ENCODE results near the gene SCYGR2.

SCYGR2 gene

GRCh38 chr2:227612546-227613271, 14.0 kb downstream of the SCYGR2 start:
- no peak for DNase-seq (ENCODE audit: insufficient read length, low spot score)
- no peak for FAIRE-seq

- FAIRE-seq, result no peak
- no peak for DNase-seq (ENCODE audit: insufficient read length, low spot score)
Measured at GRCh38 chr2:227613272-227613660, 14.6 kb downstream of the SCYGR2 start.

- no peak for FAIRE-seq
- DNase-seq (ENCODE audit: insufficient read length, low spot score), result no peak
Measured at GRCh38 chr2:227614246-227614645, 15.6 kb downstream of the SCYGR2 start.

- no peak for FAIRE-seq
- DNase-seq (ENCODE audit: insufficient read length, low spot score), result no peak
Measured at GRCh38 chr2:227614740-227615139, 16.0 kb downstream of the SCYGR2 start, which contains the start of gene SCYGR3. SCYGR3 (minus strand) TSS chr2:227614840; CDS start chr2:227614840, 0 bp downstream.

- no peak for DNase-seq (ENCODE audit: insufficient read length, low spot score)
- no peak for FAIRE-seq
Measured at GRCh38 chr2:227615181-227615580, 16.5 kb downstream of the SCYGR2 start.

GRCh38 chr2:227615906-227616305, 17.2 kb downstream of the SCYGR2 start:
- DNase-seq (ENCODE audit: insufficient read length, low spot score), result no peak
- FAIRE-seq, result no peak

- DNase-seq (ENCODE audit: insufficient read length, low spot score) (no peak), FAIRE-seq (no peak)
Measured at GRCh38 chr2:227616631-227617030, 17.9 kb downstream of the SCYGR2 start.

- FAIRE-seq, result no peak
Measured at GRCh38 chr2:227617316-227618230, 18.9 kb downstream of the SCYGR2 start, which contains the start of gene SCYGR4. SCYGR4 (plus strand) TSS chr2:227617498; CDS start chr2:227617498, 0 bp downstream.

GRCh38 chr2:227623226-227623625, 24.5 kb downstream of the SCYGR2 start:
- FAIRE-seq, result no peak

More at GRCh38 chr2:227617316-227618230, 18.9 kb downstream of the SCYGR2 start, which contains the start of gene SCYGR4:
- DNase-seq (ENCODE audit: insufficient read length, low spot score), result no peak

GRCh38 chr2:227625420-227625819, 26.7 kb downstream of the SCYGR2 start:
- FAIRE-seq, result no peak
- no peak for DNase-seq (ENCODE audit: insufficient read length, low spot score)

More at GRCh38 chr2:227623226-227623625, 24.5 kb downstream of the SCYGR2 start:
- DNase-seq (ENCODE audit: insufficient read length, low spot score), result no peak

- DNase-seq (ENCODE audit: insufficient read length, low spot score) (no peak), FAIRE-seq (no peak)
Measured at GRCh38 chr2:227626580-227627151, 28.0 kb downstream of the SCYGR2 start.

- peak; percentile 61 for FAIRE-seq
- DNase-seq (ENCODE audit: insufficient read length, low spot score), result no peak
Measured at GRCh38 chr2:227627769-227628168, 29.1 kb downstream of the SCYGR2 start.

GRCh38 chr2:227629435-227629834, 30.7 kb downstream of the SCYGR2 start:
- FAIRE-seq (no peak), DNase-seq (ENCODE audit: insufficient read length, low spot score) (no peak)

- DNase-seq (ENCODE audit: insufficient read length, low spot score) (no peak), FAIRE-seq (no peak)
Measured at GRCh38 chr2:227630322-227630721, 31.6 kb downstream of the SCYGR2 start.

- FAIRE-seq, result no peak
Measured at GRCh38 chr2:227632827-227633226, 34.1 kb downstream of the SCYGR2 start.

GRCh38 chr2:227634201-227634600, 35.5 kb downstream of the SCYGR2 start:
- FAIRE-seq, result no peak
- no peak for DNase-seq (ENCODE audit: insufficient read length, low spot score)

More at GRCh38 chr2:227632827-227633226, 34.1 kb downstream of the SCYGR2 start:
- no peak for DNase-seq (ENCODE audit: insufficient read length, low spot score)

GRCh38 chr2:227642656-227643055, 44.0 kb downstream of the SCYGR2 start:
- no peak for DNase-seq (ENCODE audit: insufficient read length, low spot score)
- FAIRE-seq, result no peak

GRCh38 chr2:227643990-227644551, 45.4 kb downstream of the SCYGR2 start:
- FAIRE-seq, result no peak
- DNase-seq (ENCODE audit: insufficient read length, low spot score), result no peak

All from GM19239 (cell line).